Measurements from ENCODE around the gene BTBD19. TPM values are rescaled to one million over a fixed set of nuclear protein-coding genes. Genes with fewer than 3 reads are reported as not detected.
A peak's percentile ranks its signal among the peaks of the same experiment; 100 is the strongest.

BTBD19 gene
- total and polyA plus RNA-seq, 9 of the 15 experiments (the other 6 are each of a cell fraction or from before 2014, with no cell fraction given) = 0.22 to 2.0 (median 0.95) TPM

- no peak; the same call in 1 of the 2 replicates for TF ChIP-seq CBX5 (IDR thresholded peaks at IDR 0.05; ENCODE audit: borderline replicate concordance, low read depth)
- TF ChIP-seq ATF4 (CRISPR knock-in tag; IDR thresholded peaks at IDR 0.05) = peak; percentile 63; the same call in 1 of the 2 replicates
- peak; percentile 49; the same call in 1 of the 2 replicates for TF ChIP-seq SMC3 (conservative IDR thresholded peaks at IDR 0.05; ENCODE audit: insufficient read depth, low read depth, low read length)
- 0 out of 2 replicates have a peak, but pooled peaks have one; percentile 46 for TF ChIP-seq ZBED1 (IDR thresholded peaks at IDR 0.05)
- peak; percentile 89 for TF ChIP-seq RREB1 (CRISPR knock-in tag; IDR thresholded peaks at IDR 0.05)
- TF ChIP-seq BRF1 (IDR thresholded peaks at IDR 0.05; ENCODE audit: borderline replicate concordance, extremely low read depth, insufficient read length) = no peak
- no peak for TF ChIP-seq HOXB6 (CRISPR knock-in tag; IDR thresholded peaks at IDR 0.05; ENCODE audit: borderline replicate concordance)
- TF ChIP-seq GATA2 (CRISPR knock-in tag; IDR thresholded peaks at IDR 0.05) = no peak
- TF ChIP-seq POLR2G (IDR thresholded peaks at IDR 0.05; ENCODE audit: low read depth, low read length) = peak; percentile 98
- TF ChIP-seq CGGBP1 (CRISPR knock-in tag; IDR thresholded peaks at IDR 0.05) = no peak
- TF ChIP-seq HNRNPLL (IDR thresholded peaks at IDR 0.05; ENCODE audit: low read depth, low read length, poor library complexity, severe bottlenecking) = peak; percentile 17
- no peak for TF ChIP-seq PYGO2 (tag; IDR thresholded peaks at IDR 0.05)
- no peak for TF ChIP-seq KAT2B (IDR thresholded peaks at IDR 0.05; ENCODE audit: low read depth, low read length)
- TF ChIP-seq DDX20 (tag; IDR thresholded peaks at IDR 0.05; ENCODE audit: low read depth) = no peak
- TF ChIP-seq MTA3 (IDR thresholded peaks at IDR 0.05; ENCODE audit: borderline replicate concordance) = peak; percentile 96
- peak; percentile 93 for TF ChIP-seq MYNN (IDR thresholded peaks at IDR 0.05)
- no peak for TF ChIP-seq MYNN (CRISPR knock-in tag; IDR thresholded peaks at IDR 0.05)
- no peak for TF ChIP-seq HMGXB4 (CRISPR knock-in tag; IDR thresholded peaks at IDR 0.05)
- TF ChIP-seq CBFA2T3 (IDR thresholded peaks at IDR 0.05) = peak; percentile 51
- peak; percentile 87 to 97 for TF ChIP-seq NONO (IDR thresholded peaks at IDR 0.05; ENCODE audit: low read depth in 2 of 2, low read length in 1 of 2)
Observed at GRCh38 chr1:44799770-44800584, 8.3 kb upstream of the BTBD19 start, which contains the start of gene PLK3 (continued).

Measured in K562 (cell line).